Right atrium auricular region (tissue), 2 donors: ENCODE measurements around the gene C20orf141. TPM values are rescaled to one million over a fixed set of nuclear protein-coding genes. Genes with fewer than 3 reads are reported as not detected.
A peak's percentile ranks its signal among the peaks of the same experiment; 100 is the strongest.

Source experiments
- DNase-seq: peaks from one replicate; pipeline ENCODE4 v3.0.0-alpha.2; 2019; ENCODE audit warnings: low spot score
- H3K27ac ChIP-seq, 2 donors: fragments of 200-600 bp; sonication (generic); 1 replicate in 1 of 2; 2 replicates in 1 of 2; pipeline ENCODE4 v1.5.1; 2016 to 2019
- H3K27me3 ChIP-seq, 2 donors: fragments of 200-600 bp; sonication (generic); one replicate each; pipeline versions ENCODE4 v1.5.1 to v1.6.0; 2017 to 2019
- H3K36me3 ChIP-seq: fragments of 200-600 bp; sonication (generic); one replicate; pipeline ENCODE4 v1.5.1; 2016
- H3K4me1 ChIP-seq, 2 donors: fragments of 200-600 bp; sonication (generic); one replicate each; pipeline versions ENCODE4 v1.5.1 to v1.6.0; 2017 to 2019
- H3K4me3 ChIP-seq, 2 donors: fragments of 200-600 bp; sonication (generic); 1 replicate in 1 of 2; 2 replicates in 1 of 2; pipeline ENCODE4 v1.5.1; 2017 to 2019; ENCODE audit warnings: mild to moderate bottlenecking in 1 of 2, moderate library complexity in 1 of 2
- H3K9me3 ChIP-seq, 2 donors: fragments of 200-600 bp; sonication (generic); one replicate each; pipeline ENCODE4 v1.5.1; 2019
- CTCF ChIP-seq, 2 donors: fragments of 200-600 bp; sonication (generic); IDR thresholded peaks; one replicate each; pipeline ENCODE4 v1.5.1; 2019; ENCODE audit warnings: antibody characterized with exemption in 2 of 2
- total RNA-seq, 2 donors: library from RNA; depleted of rRNA; stranded (reverse); fragments of >200 nt; gene quantifications; one replicate each; pipeline ENCODE4 v1.1.0, GENCODE V29; 2016

C20orf141 gene
- total RNA-seq, 2 donors from 2014 or later = not detected

GRCh38 chr20:2838170-2838797, 23.5 kb downstream of the C20orf141 start:
- H3K27ac ChIP-seq = no peak overlapping the region
- DNase-seq = no peak
- peaks cover 0 to 21% of the 10 kb centered on the region in 2 donors for H3K4me1 ChIP-seq
- H3K9me3 ChIP-seq = no peaks in the 10 kb centered on the region
- H3K4me3 ChIP-seq = no peak overlapping the region
- TF ChIP-seq CTCF (IDR thresholded peaks at IDR 0.05) = no peak
- no peaks in the 10 kb centered on the region for H3K27me3 ChIP-seq
- no peaks in the 10 kb centered on the region for H3K36me3 ChIP-seq

- no peak for TF ChIP-seq CTCF (IDR thresholded peaks at IDR 0.05)
- no peaks in the 10 kb centered on the region for H3K9me3 ChIP-seq
- no peak for DNase-seq
- no peaks in the 10 kb centered on the region for H3K36me3 ChIP-seq
- peaks cover 0 to 21% of the 10 kb centered on the region in 2 donors for H3K4me1 ChIP-seq
- H3K4me3 ChIP-seq = no peak overlapping the region
- H3K27me3 ChIP-seq = no peaks in the 10 kb centered on the region
- H3K27ac ChIP-seq = no peak overlapping the region
Observed at GRCh38 chr20:2838847-2839671, 24.3 kb downstream of the C20orf141 start.

GRCh38 chr20:2839732-2840137, 24.9 kb downstream of the C20orf141 start:
- Histone ChIP-seq H3K36me3 (no peaks in the 10 kb centered on the region), H3K27ac (peak overlapping the region; percentile 89 to 92), H3K4me3 (peak overlapping the region; percentile 95 to 98), H3K27me3 (no peaks in the 10 kb centered on the region), H3K9me3 (no peaks in the 10 kb centered on the region), H3K4me1 (peaks cover 0 to 21% of the 10 kb centered on the region in 2 donors)
- no peak for TF ChIP-seq CTCF (IDR thresholded peaks at IDR 0.05)
- no peak for DNase-seq

GRCh38 chr20:2840138-2840966, 25.6 kb downstream of the C20orf141 start, which contains the start of the genes PCED1A and VPS16:
Gene PCED1A (minus strand): TSS chr20:2840655. CDS start chr20:2839912, 743 bp downstream.
Gene VPS16 (plus strand): TSS chr20:2840745. CDS start chr20:2840775, 30 bp downstream.
- H3K4me3 ChIP-seq = peak within 1 kb of the TSS; percentile 95 to 98
- H3K4me1 ChIP-seq = peaks cover 0 to 21% of the 10 kb centered on the region in 2 donors
- H3K9me3 ChIP-seq = no peaks in the 10 kb centered on the region
- no peak for TF ChIP-seq CTCF (IDR thresholded peaks at IDR 0.05)
- no peaks in the 10 kb centered on the region for H3K27me3 ChIP-seq
- peak within 1 kb of the TSS; percentile 89 to 92 for H3K27ac ChIP-seq
- no peaks in the 10 kb centered on the region for H3K36me3 ChIP-seq
- peak; percentile 85 for DNase-seq

- Histone ChIP-seq H3K36me3 (no peaks in the 10 kb centered on the region), H3K9me3 (no peaks in the 10 kb centered on the region), H3K4me3 (peak overlapping the region; percentile 95 to 98), H3K4me1 (peaks cover 0 to 21% of the 10 kb centered on the region in 2 donors), H3K27me3 (no peaks in the 10 kb centered on the region), H3K27ac (peak overlapping the region; percentile 89 to 92)
- peak; percentile 80 for DNase-seq
- TF ChIP-seq CTCF (IDR thresholded peaks at IDR 0.05) = no peak
Observed at GRCh38 chr20:2840967-2841531, 26.3 kb downstream of the C20orf141 start.
